Measurements from ENCODE around the gene USP40.

The USP40 gene

GRCh38 chr2:233535271-233535670 is 31.3 kb downstream of the USP40 start:
- peaks cover 0 to 3% of the 10 kb centered on the region in 2 experiments for H3K4me1 ChIP-seq (ENCODE audit: control insufficient read depth in 1 of 2, insufficient read depth in 1 of 2, low read depth in 1 of 2, low read length in 1 of 2)
- no peak overlapping the region for H3K4me3 ChIP-seq (ENCODE audit: low read depth in 1 of 2, low read length in 1 of 2)
- no peaks in the 10 kb centered on the region for H3K27me3 ChIP-seq
- no peaks in the 10 kb centered on the region for H3K9me3 ChIP-seq
- H3K36me3 ChIP-seq, result no peaks in the 10 kb centered on the region
- TF ChIP-seq, protein P1, sequence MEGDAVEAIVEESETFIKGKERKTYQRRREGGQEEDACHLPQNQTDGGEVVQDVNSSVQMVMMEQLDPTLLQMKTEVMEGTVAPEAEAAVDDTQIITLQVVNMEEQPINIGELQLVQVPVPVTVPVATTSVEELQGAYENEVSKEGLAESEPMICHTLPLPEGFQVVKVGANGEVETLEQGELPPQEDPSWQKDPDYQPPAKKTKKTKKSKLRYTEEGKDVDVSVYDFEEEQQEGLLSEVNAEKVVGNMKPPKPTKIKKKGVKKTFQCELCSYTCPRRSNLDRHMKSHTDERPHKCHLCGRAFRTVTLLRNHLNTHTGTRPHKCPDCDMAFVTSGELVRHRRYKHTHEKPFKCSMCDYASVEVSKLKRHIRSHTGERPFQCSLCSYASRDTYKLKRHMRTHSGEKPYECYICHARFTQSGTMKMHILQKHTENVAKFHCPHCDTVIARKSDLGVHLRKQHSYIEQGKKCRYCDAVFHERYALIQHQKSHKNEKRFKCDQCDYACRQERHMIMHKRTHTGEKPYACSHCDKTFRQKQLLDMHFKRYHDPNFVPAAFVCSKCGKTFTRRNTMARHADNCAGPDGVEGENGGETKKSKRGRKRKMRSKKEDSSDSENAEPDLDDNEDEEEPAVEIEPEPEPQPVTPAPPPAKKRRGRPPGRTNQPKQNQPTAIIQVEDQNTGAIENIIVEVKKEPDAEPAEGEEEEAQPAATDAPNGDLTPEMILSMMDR (IDR thresholded peaks at IDR 0.05), result no peak
- H3K27ac ChIP-seq, result no peak overlapping the region

DNA sequence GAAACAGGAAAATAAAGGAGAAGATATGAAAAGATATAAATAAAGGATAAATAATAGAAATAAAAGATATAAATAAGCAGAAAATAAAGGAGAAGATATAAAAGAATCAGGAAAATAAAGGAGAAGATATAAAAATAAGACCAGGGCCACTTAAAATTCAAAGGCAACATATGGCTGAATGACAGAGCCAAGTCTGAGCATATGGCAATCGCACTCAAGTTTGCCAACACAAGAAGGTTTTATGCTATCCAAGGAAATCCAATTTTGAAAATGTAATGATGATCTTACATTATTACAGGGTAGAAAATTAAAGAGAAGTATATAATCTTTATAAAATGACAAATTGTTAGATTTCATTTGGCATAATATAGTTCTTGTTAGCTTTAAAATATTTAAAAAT is 33.6 kb downstream of the USP40 start:
- TF ChIP-seq, protein P1 (IDR thresholded peaks at IDR 0.05), result no peak
- H3K27ac ChIP-seq, result no peak overlapping the region
- no peaks in the 10 kb centered on the region for H3K27me3 ChIP-seq
- H3K4me1 ChIP-seq (ENCODE audit: control insufficient read depth in 1 of 2, insufficient read depth in 1 of 2, low read depth in 1 of 2, low read length in 1 of 2), result peaks cover 0 to 3% of the 10 kb centered on the region in 2 experiments
- no peaks in the 10 kb centered on the region for H3K9me3 ChIP-seq
- no peaks in the 10 kb centered on the region for H3K36me3 ChIP-seq
- no peak overlapping the region for H3K4me3 ChIP-seq (ENCODE audit: low read depth in 1 of 2, low read length in 1 of 2)

- Histone ChIP-seq H3K36me3 (no peaks in the 10 kb centered on the region), H3K4me1 (ENCODE audit: control insufficient read depth in 1 of 2, insufficient read depth in 1 of 2, low read depth in 1 of 2, low read length in 1 of 2) (peaks cover 0 to 3% of the 10 kb centered on the region in 2 experiments), H3K27ac (no peak overlapping the region), H3K4me3 (ENCODE audit: low read depth in 1 of 2, low read length in 1 of 2) (no peak overlapping the region), H3K9me3 (no peaks in the 10 kb centered on the region), H3K27me3 (no peaks in the 10 kb centered on the region)
- TF ChIP-seq, protein P1 (IDR thresholded peaks at IDR 0.05), result no peak
These were observed 34.6 kb downstream of the USP40 start for GRCh38 chr2:233531955-233532354.

DNA sequence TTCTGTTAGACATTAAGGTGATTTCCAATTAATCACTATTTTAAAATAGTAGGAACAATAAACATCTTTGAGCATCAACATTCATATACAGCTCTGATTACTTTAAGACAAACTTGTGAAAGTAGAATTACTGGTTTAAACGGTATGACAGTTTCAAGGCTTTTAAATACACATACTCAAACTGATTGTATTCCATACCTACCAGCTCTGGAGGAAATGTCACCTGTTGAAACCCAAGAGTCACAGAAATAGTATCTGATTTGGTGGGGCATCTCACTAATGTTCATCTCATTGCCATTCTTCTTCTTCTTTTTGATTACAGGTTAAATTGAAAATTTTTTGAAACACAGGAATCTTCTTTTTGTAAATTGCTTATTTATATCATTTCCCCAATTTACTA is 36.2 kb downstream of the USP40 start:
- no peaks in the 10 kb centered on the region for H3K9me3 ChIP-seq
- H3K4me1 ChIP-seq (ENCODE audit: control insufficient read depth in 1 of 2, insufficient read depth in 1 of 2, low read depth in 1 of 2, low read length in 1 of 2), result peaks cover 0 to 3% of the 10 kb centered on the region in 2 experiments
- H3K4me3 ChIP-seq (ENCODE audit: low read depth in 1 of 2, low read length in 1 of 2), result no peak overlapping the region
- H3K27me3 ChIP-seq, result no peaks in the 10 kb centered on the region
- H3K27ac ChIP-seq, result no peak overlapping the region
- TF ChIP-seq, protein P1 (IDR thresholded peaks at IDR 0.05), result no peak
- H3K36me3 ChIP-seq, result no peaks in the 10 kb centered on the region

DNA sequence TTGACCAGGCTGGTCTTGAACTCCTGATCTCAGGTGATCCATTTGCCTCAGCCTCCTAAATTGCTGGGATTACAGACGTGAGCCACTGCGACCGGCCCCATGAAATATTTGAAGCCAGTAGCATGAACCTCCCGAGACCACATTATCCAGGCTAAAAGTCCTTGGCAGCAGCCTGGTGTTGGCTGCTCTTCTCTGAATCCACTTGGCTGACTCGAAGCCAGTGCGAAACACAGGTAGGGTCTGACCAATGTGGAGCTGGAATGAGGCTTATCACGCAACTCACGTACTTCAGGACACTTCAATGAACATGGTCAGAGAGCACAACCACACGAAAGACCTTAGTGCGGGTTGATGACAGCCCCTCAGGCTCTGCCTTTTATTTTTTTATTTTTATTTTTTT is 38.4 kb downstream of the USP40 start:
- Histone ChIP-seq H3K4me1 (ENCODE audit: control insufficient read depth in 1 of 2, insufficient read depth in 1 of 2, low read depth in 1 of 2, low read length in 1 of 2) (peaks cover 0 to 3% of the 10 kb centered on the region in 2 experiments), H3K27me3 (no peaks in the 10 kb centered on the region), H3K9me3 (no peaks in the 10 kb centered on the region), H3K27ac (no peak overlapping the region), H3K4me3 (ENCODE audit: low read depth in 1 of 2, low read length in 1 of 2) (no peak overlapping the region), H3K36me3 (no peaks in the 10 kb centered on the region)
- TF ChIP-seq, protein P1 (IDR thresholded peaks at IDR 0.05), result no peak

DNA sequence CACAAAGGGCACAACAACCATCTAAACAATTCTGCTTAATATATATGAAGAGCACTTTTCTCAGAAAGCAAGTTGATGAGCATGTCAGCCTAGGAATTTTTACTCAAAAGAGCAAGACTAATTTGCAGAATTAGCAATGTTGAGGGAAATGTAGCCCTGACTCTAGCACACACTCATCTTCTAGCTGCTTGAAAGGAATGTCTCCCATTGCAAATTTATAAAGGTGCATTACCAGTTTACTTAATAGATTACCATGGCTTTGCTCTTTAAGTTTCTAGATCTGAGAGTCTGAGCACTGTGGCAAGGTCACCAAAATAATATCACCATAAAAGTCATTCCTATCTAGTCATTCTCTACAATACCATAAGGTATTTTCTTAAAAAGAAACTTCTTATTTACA is 40.8 kb downstream of the USP40 start:
- Histone ChIP-seq H3K27me3 (no peaks in the 10 kb centered on the region), H3K4me3 (ENCODE audit: low read depth in 1 of 2, low read length in 1 of 2) (no peak overlapping the region), H3K36me3 (no peaks in the 10 kb centered on the region), H3K4me1 (ENCODE audit: control insufficient read depth in 1 of 2, insufficient read depth in 1 of 2, low read depth in 1 of 2, low read length in 1 of 2) (no peaks in the 10 kb centered on the region), H3K9me3 (no peaks in the 10 kb centered on the region), H3K27ac (no peak overlapping the region)
- TF ChIP-seq, protein P1 (IDR thresholded peaks at IDR 0.05), result no peak

All from neutrophil (primary cell).